Thoracic aorta (tissue), 2 donors: Measurements from ENCODE around the gene YKT6. TPM values are rescaled to one million over a fixed set of nuclear protein-coding genes. Genes with fewer than 3 reads are reported as not detected.

Experiments
- ATAC-seq: fragments of 150-250 bp; one replicate; pipeline ENCODE4 v1.8.0; 2017; ENCODE audit warnings: low read depth; ENCODE audit not compliant: insufficient number of reproducible peaks, low FRiP score
- DNase-seq: peaks from one replicate; pipeline ENCODE4 v3.0.0-alpha.2; 2020; ENCODE audit warnings: low spot score
- H3K27ac ChIP-seq, 2 donors: fragments of 200-600 bp; sonication (generic); 1 replicate in 1 of 2; 2 replicates in 1 of 2; pipeline ENCODE4 v1.5.1; 2016; ENCODE audit warnings: mild to moderate bottlenecking in 2 of 2, moderate library complexity in 2 of 2
- H3K27me3 ChIP-seq: fragments of 200-600 bp; sonication (generic); replicated peaks from 2 replicates; pipeline ENCODE4 v1.6.0; 2016; ENCODE audit warnings: mild to moderate bottlenecking; ENCODE audit not compliant: insufficient read depth
- H3K36me3 ChIP-seq: fragments of 200-600 bp; sonication (generic); one replicate; pipeline ENCODE4 v1.5.1; 2016
- H3K4me1 ChIP-seq, 2 donors: fragments of 200-600 bp; sonication (generic); 1 replicate in 1 of 2; 2 replicates in 1 of 2; pipeline versions ENCODE4 v1.5.1 to v1.6.0; 2016; ENCODE audit warnings: low read depth in 2 of 2, mild to moderate bottlenecking in 1 of 2; ENCODE audit not compliant: control insufficient read depth in 1 of 2
- H3K4me3 ChIP-seq: fragments of 200-600 bp; sonication (generic); 2 replicates; pipeline ENCODE4 v1.5.1; 2016; ENCODE audit warnings: mild to moderate bottlenecking
- H3K9me3 ChIP-seq: fragments of 200-600 bp; sonication (generic); 2 replicates; pipeline ENCODE4 v1.5.1; 2016
- total RNA-seq, 2 donors: library from RNA; depleted of rRNA; stranded (reverse); fragments of >200 nt; gene quantifications; one replicate each; pipeline versions ENCODE4 v1.1.0 to v1.2.3, GENCODE V29; 2016
- TF ChIP-seq, protein P1 (sequence below): fragments of 200-600 bp; sonication (generic); IDR thresholded peaks from one replicate; pipeline ENCODE4 v1.5.1; 2019; ENCODE audit warnings: antibody characterized with exemption

Gene YKT6
- total RNA-seq, 2 donors from 2014 or later, result 62.0 to 69.6 TPM

DNA sequence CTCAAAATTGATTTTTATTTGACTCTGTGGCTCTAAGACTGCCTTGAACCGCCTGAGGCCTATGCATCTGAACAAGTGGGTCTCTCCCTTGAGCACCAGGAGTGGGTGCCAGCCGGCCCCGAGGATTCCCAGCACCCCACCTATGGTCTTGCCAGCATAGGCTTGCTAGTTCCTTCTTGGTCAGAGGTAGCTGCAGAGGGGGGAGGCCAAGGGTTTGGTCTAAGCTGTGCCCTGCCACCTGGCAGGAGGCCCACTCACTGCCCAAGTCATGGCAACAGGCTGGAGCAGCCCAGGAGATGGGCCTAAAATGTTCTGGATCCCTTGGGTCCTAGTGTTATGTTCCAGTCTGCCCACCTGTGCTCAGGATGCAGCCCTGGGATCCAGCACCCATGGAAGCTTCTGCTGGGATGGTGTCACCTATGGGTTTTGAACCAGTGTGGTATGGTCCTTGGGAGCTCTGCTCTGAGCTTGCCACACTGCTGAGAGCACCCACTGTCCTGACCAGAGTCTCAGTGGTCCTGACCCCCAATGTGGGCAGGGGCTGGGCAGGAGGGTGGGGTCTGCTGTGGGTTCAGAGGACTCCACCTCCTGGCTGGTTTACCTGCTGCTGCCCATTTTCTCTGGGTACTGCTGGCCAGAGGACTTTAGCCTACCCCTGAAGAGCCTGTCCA, 12.6 kb downstream of the YKT6 start:
- TF ChIP-seq, protein P1, sequence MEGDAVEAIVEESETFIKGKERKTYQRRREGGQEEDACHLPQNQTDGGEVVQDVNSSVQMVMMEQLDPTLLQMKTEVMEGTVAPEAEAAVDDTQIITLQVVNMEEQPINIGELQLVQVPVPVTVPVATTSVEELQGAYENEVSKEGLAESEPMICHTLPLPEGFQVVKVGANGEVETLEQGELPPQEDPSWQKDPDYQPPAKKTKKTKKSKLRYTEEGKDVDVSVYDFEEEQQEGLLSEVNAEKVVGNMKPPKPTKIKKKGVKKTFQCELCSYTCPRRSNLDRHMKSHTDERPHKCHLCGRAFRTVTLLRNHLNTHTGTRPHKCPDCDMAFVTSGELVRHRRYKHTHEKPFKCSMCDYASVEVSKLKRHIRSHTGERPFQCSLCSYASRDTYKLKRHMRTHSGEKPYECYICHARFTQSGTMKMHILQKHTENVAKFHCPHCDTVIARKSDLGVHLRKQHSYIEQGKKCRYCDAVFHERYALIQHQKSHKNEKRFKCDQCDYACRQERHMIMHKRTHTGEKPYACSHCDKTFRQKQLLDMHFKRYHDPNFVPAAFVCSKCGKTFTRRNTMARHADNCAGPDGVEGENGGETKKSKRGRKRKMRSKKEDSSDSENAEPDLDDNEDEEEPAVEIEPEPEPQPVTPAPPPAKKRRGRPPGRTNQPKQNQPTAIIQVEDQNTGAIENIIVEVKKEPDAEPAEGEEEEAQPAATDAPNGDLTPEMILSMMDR, result no peak
- DNase-seq (no peak), ATAC-seq (no peak)
- Histone ChIP-seq H3K4me3 (no peak overlapping the region), H3K27me3 (no peaks in the 10 kb centered on the region), H3K9me3 (no peaks in the 10 kb centered on the region), H3K36me3 (peaks cover 42% of the 10 kb centered on the region), H3K4me1 (no peaks in the 10 kb centered on the region), H3K27ac (no peak overlapping the region)

DNA sequence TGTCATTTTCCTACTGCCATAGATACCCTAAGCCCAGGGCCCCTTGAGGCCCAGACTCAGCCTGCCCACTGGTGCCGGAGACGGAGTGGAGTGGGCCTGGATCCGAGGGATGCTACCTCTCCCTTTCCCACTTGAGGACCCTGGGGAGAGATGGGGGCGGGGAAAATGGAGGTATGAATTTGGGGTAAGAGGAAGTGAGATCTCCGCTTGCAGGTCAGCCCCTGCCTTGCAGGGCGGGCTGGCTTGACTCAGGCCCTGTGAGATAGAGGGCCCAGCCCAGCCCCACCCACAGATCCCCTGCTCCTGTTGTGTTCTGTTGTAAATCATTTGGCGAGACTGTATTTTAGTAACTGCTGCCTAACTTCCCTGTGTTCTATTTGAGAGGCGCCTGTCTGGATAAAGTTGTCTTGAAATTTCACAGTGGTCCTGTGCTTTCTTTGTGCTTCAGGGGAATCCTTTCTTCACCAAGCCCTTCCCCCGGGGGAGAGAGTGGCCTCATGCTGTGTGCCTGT, 13.2 kb downstream of the YKT6 start:
- peaks cover 37% of the 10 kb centered on the region for H3K36me3 ChIP-seq
- TF ChIP-seq, protein P1, result no peak
- DNase-seq, result no peak

DNA sequence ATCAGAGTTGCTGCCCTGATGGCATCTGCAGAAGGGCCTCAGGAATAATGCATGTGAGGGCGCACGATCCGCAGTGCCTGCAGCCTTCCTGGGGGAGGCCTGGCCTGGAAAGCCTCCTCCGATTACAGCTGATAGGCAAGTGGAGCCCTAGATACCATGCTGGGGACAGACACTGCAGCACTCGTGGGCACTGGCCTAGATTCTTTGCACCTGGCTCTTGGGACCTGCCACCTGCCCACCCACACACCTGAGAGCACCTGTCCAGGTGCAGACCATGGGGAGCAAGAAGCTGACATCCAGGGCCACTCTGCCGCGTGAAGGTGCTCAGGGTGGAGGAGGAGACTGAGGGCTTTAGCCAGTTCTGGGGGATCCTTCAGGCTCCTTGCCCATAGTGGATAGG, 14.8 kb downstream of the YKT6 start:
- Histone ChIP-seq H3K4me1 (no peaks in the 10 kb centered on the region), H3K4me3 (no peak overlapping the region), H3K36me3 (peaks cover 22% of the 10 kb centered on the region), H3K27me3 (no peaks in the 10 kb centered on the region), H3K9me3 (no peaks in the 10 kb centered on the region), H3K27ac (no peak overlapping the region)
- DNase-seq (no peak), ATAC-seq (no peak)
- TF ChIP-seq, protein P1, result no peak

More for the DNA sequence above, 13.2 kb downstream of the YKT6 start:
- H3K27me3 ChIP-seq, result no peaks in the 10 kb centered on the region
- H3K4me3 ChIP-seq, result no peak overlapping the region
- no peaks in the 10 kb centered on the region for H3K9me3 ChIP-seq
- ATAC-seq, result no peak
- H3K4me1 ChIP-seq, result no peaks in the 10 kb centered on the region
- H3K27ac ChIP-seq, result no peak overlapping the region

DNA sequence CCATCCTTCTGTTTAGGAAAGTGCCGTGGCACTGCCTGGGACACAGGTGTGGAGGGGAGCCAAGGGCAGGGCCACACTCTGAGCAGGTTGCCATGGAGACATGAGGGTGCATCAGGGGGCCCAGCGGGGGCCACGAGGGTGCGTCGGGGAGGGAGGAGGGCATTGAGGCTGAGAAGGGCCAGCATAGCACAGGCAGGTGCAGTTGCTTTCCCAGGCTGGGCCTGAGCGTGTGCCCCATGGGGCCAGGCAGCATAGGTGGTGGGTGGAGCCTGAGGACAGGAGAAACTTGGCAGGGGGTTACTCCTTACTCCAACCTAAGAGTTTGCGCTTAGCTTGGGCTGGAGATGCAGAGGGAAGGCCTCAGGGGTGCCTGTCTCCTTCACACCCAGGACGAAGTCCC, 15.2 kb downstream of the YKT6 start:
- DNase-seq, result no peak

DNA sequence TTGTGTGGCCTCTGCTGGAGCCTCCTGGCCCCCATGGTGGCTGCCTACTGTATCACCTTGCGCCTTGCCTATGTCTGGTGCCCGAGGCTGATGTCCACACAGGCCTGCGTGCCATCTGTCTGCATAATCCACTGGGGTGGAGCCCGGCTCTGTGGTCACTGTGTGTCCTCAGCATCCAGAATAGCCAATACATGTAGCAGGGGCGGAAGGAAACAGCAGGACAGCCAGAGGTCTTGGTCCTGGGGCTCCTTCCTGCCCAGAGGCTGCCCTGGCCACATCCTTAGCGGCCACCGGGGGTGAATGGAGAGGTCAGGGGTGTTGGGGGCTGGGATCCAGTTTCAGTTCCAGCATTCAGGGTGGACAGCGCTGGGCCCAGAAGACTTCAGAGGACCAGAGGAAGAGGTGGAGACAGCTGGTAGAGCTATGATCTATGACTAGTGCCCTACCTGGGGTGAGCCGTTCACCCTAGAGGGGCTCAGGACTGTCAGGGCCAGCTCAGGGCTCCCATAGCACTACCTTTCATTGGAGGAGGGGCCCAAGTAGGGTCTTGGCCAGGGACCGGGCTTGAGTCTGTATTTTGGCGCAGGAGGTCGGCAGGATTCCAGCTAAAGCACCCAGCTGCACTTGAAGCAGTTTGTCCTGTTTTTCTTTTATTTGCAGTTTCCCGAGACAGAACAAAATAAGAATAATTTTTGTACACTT, 15.9 kb downstream of the YKT6 start:
- DNase-seq (no peak), ATAC-seq (no peak)
- TF ChIP-seq, protein P1, result no peak
- Histone ChIP-seq H3K4me1 (no peaks in the 10 kb centered on the region), H3K27ac (no peak overlapping the region), H3K9me3 (no peaks in the 10 kb centered on the region), H3K36me3 (peaks cover 10% of the 10 kb centered on the region), H3K4me3 (no peak overlapping the region), H3K27me3 (no peaks in the 10 kb centered on the region)

More for the DNA sequence above, 15.2 kb downstream of the YKT6 start:
- H3K27me3 ChIP-seq, result no peaks in the 10 kb centered on the region
- no peak for ATAC-seq
- H3K27ac ChIP-seq, result no peak overlapping the region
- TF ChIP-seq, protein P1, result no peak
- H3K9me3 ChIP-seq, result no peaks in the 10 kb centered on the region
- peaks cover 17% of the 10 kb centered on the region for H3K36me3 ChIP-seq
- no peaks in the 10 kb centered on the region for H3K4me1 ChIP-seq
- no peak overlapping the region for H3K4me3 ChIP-seq
